Activated B cell treated with CpG ODN at 0.5 μM for 24 hours (primary cell): ENCODE measurements around the gene MMP14. TPM values are rescaled to one million over a fixed set of nuclear protein-coding genes. Genes with fewer than 3 reads are reported as not detected.
A peak's percentile ranks its signal among the peaks of the same experiment; 100 is the strongest.
"Not testable (repeated sequence)": the region's sequence is repeated elsewhere in the genome, so short reads cannot be mapped to it uniquely, and the experiment has no call there.

ENCODE experiments used
- ATAC-seq: fragments of 200-7000 bp; cut with Tn5 transposase; one replicate; pipeline ENCODE4 v1.10.0; 2021; ENCODE audit warnings: low read depth, mild to moderate bottlenecking, moderate library complexity
- CTCF ChIA-PET: fragments of 350-600 bp; sonication (Branson Sonifier 250); formaldehyde crosslinking; loops from one replicate; lab custom pipeline; 2021; ENCODE audit warnings: antibody characterized with exemption; lab: Charles Lee
- POLR2A ChIA-PET: fragments of 350-600 bp; sonication (Branson Sonifier 250); formaldehyde crosslinking; loops from one replicate; lab custom pipeline; 2021; ENCODE audit warnings: antibody characterized with exemption; lab: Charles Lee
- DNase-seq: peaks from one replicate; pipeline ENCODE4 v3.0.0; 2022
- H3K27ac Mint-ChIP-seq: one replicate; pipeline ENCODE4 v1.8.0; 2020; ENCODE audit warnings: mixed read lengths
- H3K27me3 Mint-ChIP-seq: one replicate; pipeline ENCODE4 v1.8.0; 2021; ENCODE audit warnings: mixed read lengths
- H3K36me3 Mint-ChIP-seq: one replicate; pipeline ENCODE4 v1.8.0; 2021; ENCODE audit warnings: low read depth, mixed read lengths
- H3K4me1 Mint-ChIP-seq: one replicate; pipeline ENCODE4 v1.8.0; 2021; ENCODE audit warnings: mixed read lengths
- H3K4me3 Mint-ChIP-seq: one replicate; pipeline ENCODE4 v1.8.0; 2020; ENCODE audit warnings: mild to moderate bottlenecking, mixed read lengths
- H3K9me3 Mint-ChIP-seq: one replicate; pipeline ENCODE4 v1.8.0; 2020; ENCODE audit warnings: mixed read lengths
- CTCF ChIP-seq: fragments of 200-600 bp; IDR thresholded peaks from one replicate; pipeline ENCODE4 v1.8.0; 2022; ENCODE audit warnings: antibody characterized with exemption, mild to moderate bottlenecking
- intact Hi-C: fragments of 100-400 bp; cut with micrococcal nuclease; formaldehyde crosslinking; loops from one replicate; pipeline ENCODE4 v1.15.1; 2024
- total RNA-seq: library from RNA; stranded (reverse); gene quantifications from 2 replicates; pipeline ENCODE4 v1.2.3, GENCODE V29; 2022

Gene MMP14
- total RNA-seq, 1 donor from 2014 or later = 4.1 TPM

- Mint-ChIP-seq H3K9me3 (no peaks in the 10 kb centered on the region), H3K27me3 (peaks cover 6% of the 10 kb centered on the region), H3K4me3 (no peak overlapping the region), H3K36me3 (no peaks in the 10 kb centered on the region), H3K27ac (no peak overlapping the region), H3K4me1 (peaks cover 6% of the 10 kb centered on the region)
- no peak for ATAC-seq
- intact Hi-C loops = no loop called here
- ChIA-PET POLR2A (interaction anchor here (1.1 to 4.4 kb wide), 2 partner anchors 28 to 281 kb away, joined by 4 to 25 read pairs; no protein-coding TSS in a partner anchor), CTCF (interaction anchor here (1.0 to 6.0 kb wide), 7 partner anchors 12 to 280 kb away, joined by 3 to 125 read pairs (median 5); no protein-coding TSS in a partner anchor)
- no peak for TF ChIP-seq CTCF
- DNase-seq = no peak
These were observed 14.8 kb downstream of the MMP14 start for GRCh38 chr14:22850944-22851764.

DNA sequence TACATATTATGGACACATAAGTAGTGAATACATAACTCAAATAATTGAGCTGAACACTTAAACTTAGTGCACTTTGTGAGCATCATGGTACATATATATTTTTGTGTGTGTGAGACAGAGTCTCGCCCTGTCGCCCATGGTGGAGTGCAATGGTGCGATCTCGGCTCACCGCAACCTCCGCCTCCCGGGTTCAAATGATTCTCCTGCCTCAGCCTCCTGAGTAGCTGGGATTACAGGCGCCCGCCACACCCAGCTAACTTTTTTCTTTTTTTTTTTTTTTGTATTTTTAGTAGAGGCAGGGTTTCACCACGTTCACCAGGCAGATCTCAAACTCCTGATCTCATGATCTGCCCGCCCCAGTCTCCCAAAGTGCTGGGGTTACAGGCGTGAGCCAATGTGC lies 15.8 kb downstream of the MMP14 start:
- H3K27ac Mint-ChIP-seq, H3K4me1 Mint-ChIP-seq, ATAC-seq, DNase-seq, H3K27me3 Mint-ChIP-seq, H3K4me3 Mint-ChIP-seq, H3K36me3 Mint-ChIP-seq, H3K9me3 Mint-ChIP-seq: not testable (repeated sequence)
- intact Hi-C loops = loop anchor here (2.0 kb wide), 3 partner anchors 139 to 537 kb away; no protein-coding TSS in a partner anchor
- ChIA-PET CTCF (interaction anchor here (0.6 to 6.0 kb wide), 36 partner anchors 10 to 538 kb away, joined by 3 to 125 read pairs (median 6); partner anchors contain the start of genes AJUBA, DAD1, LRP10 and OXA1L), POLR2A (interaction anchor here (0.7 to 4.4 kb wide), 8 partner anchors 11 to 296 kb away, joined by 3 to 25 read pairs (median 4); partner anchors contain the start of genes DAD1 and OXA1L)

DNA sequence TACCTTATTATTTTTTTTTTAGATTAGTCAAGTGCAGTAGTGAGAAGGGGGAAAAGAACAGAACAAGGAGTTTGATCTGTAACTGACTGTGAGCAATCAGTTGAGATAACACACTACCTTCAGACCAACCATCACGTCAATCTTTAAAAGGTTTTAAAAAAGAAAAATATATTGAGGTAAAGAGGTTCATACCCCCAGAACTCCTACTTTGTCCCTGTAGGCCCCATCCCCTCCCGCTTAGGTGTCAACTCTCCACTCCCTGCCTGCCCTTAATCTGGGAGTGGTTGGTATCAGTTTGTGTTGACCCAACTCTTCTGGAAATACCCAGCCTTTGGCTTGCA lies 16.2 kb downstream of the MMP14 start:
- ATAC-seq (no peak), DNase-seq (no peak)
- H3K4me1 Mint-ChIP-seq = peaks cover 6% of the 10 kb centered on the region
- H3K27me3 Mint-ChIP-seq = peaks cover 6% of the 10 kb centered on the region
- POLR2A ChIA-PET = interaction anchor here (0.5 to 4.4 kb wide), 12 partner anchors 9 to 296 kb away, joined by 3 to 25 read pairs (median 5); partner anchors contain the start of genes DAD1, LRP10 and OXA1L
- intact Hi-C loops = loop anchor here (2.0 kb wide), 3 partner anchors 140 to 538 kb away; no protein-coding TSS in a partner anchor
- CTCF ChIA-PET = interaction anchor here (0.6 to 6.0 kb wide), 42 partner anchors 10 to 538 kb away, joined by 3 to 125 read pairs (median 5); partner anchors contain the start of genes AJUBA, DAD1, LRP10 and OXA1L
- H3K27ac Mint-ChIP-seq = peak overlapping the region; percentile 78
- H3K9me3 Mint-ChIP-seq = no peaks in the 10 kb centered on the region
- no peaks in the 10 kb centered on the region for H3K36me3 Mint-ChIP-seq
- no peak overlapping the region for H3K4me3 Mint-ChIP-seq
- TF ChIP-seq CTCF = no peak

DNA sequence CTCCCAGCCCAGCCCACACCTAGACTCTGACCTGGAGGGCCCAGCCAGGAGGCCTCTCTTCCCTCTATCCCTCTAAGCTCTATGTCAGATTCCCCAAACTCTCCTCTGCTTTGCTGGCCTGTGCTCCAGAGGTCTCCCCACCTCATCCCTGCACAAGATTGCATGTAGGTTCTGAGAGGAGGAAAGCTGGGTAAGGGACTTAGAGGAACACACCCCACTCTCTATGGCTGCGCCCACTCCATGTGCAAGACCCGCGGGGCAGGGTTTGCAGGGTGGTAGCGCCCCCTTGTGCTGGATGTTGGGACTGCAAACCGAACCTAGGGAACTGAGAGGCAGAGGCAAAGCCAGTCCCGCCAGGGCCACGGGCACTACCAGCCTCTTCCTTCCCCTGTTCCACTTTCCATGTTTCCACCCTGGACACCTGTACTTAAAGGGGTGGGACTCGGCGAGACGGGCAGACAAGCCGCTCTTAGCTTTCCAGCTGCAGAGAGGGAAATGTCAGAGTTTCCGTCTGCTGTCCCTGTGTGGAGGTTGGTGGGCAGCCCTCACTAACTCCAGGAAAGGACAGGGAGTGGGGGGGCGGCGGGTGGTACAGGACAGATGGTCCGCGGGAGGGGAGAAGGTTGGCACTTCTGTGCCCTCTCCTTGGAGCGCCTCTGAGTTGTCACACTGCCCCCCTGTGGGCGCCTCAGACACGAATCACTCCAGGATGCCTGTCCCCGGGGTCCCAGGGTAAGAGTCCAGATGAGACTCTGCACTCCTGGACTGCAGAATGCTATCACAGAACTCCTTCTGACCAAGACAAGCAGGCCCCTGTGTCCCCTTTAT lies 16.8 kb downstream of the MMP14 start:
- DNase-seq (peak; percentile 97), ATAC-seq (peak; percentile 94)
- POLR2A ChIA-PET = interaction anchor here (0.5 to 4.4 kb wide), 15 partner anchors 8 to 297 kb away, joined by 3 to 25 read pairs (median 4); partner anchors contain the start of genes DAD1, LRP10 and OXA1L
- no peaks in the 10 kb centered on the region for H3K9me3 Mint-ChIP-seq
- H3K27me3 Mint-ChIP-seq = peaks cover 6% of the 10 kb centered on the region
- intact Hi-C loops = loop anchor here (1.0 to 2.0 kb wide), 17 partner anchors 18 to 538 kb away; partner anchors contain the start of genes DAD1 and LRP10
- peak; percentile 81 for TF ChIP-seq CTCF
- peak overlapping the region; percentile 79 for H3K4me3 Mint-ChIP-seq
- H3K36me3 Mint-ChIP-seq = no peaks in the 10 kb centered on the region
- H3K4me1 Mint-ChIP-seq = peaks cover 6% of the 10 kb centered on the region
- CTCF ChIA-PET = interaction anchor here (0.6 to 6.0 kb wide), 45 partner anchors 9 to 538 kb away, joined by 3 to 125 read pairs (median 5); partner anchors contain the start of genes AJUBA, DAD1, LRP10 and OXA1L
- peak overlapping the region; percentile 78 for H3K27ac Mint-ChIP-seq

DNA sequence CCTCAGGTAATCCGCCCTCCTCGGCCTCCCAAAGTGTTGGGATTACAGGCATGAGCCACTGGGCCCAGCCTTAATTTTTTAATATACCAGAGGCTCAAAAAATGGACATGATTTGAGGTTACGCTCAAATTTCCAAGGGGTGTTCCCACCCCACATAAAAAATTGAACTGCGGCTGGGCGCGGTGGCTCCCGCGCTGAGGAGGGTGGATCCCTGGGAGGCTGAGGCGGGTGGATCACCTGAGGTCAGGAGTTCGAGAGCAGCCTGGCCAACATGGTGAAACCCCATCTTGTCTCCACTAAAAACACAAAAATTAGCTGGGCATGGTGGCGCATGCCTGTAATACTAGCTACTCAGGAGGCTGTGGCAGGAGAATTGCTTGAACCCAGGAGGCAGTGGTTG lies 17.9 kb downstream of the MMP14 start:
- DNase-seq, intact Hi-C loops, H3K4me1 Mint-ChIP-seq, H3K4me3 Mint-ChIP-seq, H3K36me3 Mint-ChIP-seq, H3K9me3 Mint-ChIP-seq, ATAC-seq, H3K27me3 Mint-ChIP-seq, H3K27ac Mint-ChIP-seq: not testable (repeated sequence)
- CTCF ChIA-PET = interaction anchor here (0.9 to 6.0 kb wide), 18 partner anchors 8 to 468 kb away, joined by 3 to 125 read pairs (median 11); partner anchors contain the start of genes DAD1, LRP10, OXA1L and REM2
- POLR2A ChIA-PET = interaction anchor here (0.6 to 4.4 kb wide), 9 partner anchors 16 to 284 kb away, joined by 3 to 25 read pairs (median 5); partner anchors contain the start of genes LRP10 and OXA1L
